ENCODE results near the gene ALKBH4.

Gene ALKBH4

DNA sequence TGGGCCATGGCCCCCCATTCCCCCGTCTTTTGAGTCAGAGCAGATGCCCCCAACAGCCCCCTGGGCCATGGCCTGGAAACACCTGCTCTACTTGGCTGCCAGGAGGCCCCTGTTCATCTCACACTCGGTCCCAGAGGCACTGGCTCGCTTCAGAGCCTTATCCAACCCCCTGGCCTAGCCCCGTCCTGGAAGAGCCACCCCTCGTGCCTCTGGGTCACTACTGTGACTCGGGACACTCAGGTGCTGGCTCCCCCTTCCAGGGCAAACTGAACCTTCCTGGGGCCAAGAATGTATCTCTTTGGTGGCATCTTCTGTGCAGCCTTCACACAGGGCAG is 7.1 kb upstream of the ALKBH4 start:
- no peak for DNase-seq (ENCODE audit: low read depth)
- TF ChIP-seq, protein P1, sequence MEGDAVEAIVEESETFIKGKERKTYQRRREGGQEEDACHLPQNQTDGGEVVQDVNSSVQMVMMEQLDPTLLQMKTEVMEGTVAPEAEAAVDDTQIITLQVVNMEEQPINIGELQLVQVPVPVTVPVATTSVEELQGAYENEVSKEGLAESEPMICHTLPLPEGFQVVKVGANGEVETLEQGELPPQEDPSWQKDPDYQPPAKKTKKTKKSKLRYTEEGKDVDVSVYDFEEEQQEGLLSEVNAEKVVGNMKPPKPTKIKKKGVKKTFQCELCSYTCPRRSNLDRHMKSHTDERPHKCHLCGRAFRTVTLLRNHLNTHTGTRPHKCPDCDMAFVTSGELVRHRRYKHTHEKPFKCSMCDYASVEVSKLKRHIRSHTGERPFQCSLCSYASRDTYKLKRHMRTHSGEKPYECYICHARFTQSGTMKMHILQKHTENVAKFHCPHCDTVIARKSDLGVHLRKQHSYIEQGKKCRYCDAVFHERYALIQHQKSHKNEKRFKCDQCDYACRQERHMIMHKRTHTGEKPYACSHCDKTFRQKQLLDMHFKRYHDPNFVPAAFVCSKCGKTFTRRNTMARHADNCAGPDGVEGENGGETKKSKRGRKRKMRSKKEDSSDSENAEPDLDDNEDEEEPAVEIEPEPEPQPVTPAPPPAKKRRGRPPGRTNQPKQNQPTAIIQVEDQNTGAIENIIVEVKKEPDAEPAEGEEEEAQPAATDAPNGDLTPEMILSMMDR (IDR thresholded peaks at IDR 0.05; ENCODE audit: control insufficient read depth, insufficient read depth, low read depth, low read length, missing control alignments) = no peak

GRCh38 chr7:102469972-102470825 is 5.5 kb upstream of the ALKBH4 start:
- TF ChIP-seq, protein P1 (IDR thresholded peaks at IDR 0.05; ENCODE audit: control insufficient read depth, insufficient read depth, low read depth, low read length, missing control alignments) = no peak
- no peak for DNase-seq (ENCODE audit: low read depth)
- no peak overlapping the region for H3K4me3 ChIP-seq (ENCODE audit: control insufficient read depth, low read depth, low read length)

More for the DNA sequence above, 7.1 kb upstream of the ALKBH4 start:
- no peak overlapping the region for H3K4me3 ChIP-seq (ENCODE audit: control insufficient read depth, low read depth, low read length)

DNA sequence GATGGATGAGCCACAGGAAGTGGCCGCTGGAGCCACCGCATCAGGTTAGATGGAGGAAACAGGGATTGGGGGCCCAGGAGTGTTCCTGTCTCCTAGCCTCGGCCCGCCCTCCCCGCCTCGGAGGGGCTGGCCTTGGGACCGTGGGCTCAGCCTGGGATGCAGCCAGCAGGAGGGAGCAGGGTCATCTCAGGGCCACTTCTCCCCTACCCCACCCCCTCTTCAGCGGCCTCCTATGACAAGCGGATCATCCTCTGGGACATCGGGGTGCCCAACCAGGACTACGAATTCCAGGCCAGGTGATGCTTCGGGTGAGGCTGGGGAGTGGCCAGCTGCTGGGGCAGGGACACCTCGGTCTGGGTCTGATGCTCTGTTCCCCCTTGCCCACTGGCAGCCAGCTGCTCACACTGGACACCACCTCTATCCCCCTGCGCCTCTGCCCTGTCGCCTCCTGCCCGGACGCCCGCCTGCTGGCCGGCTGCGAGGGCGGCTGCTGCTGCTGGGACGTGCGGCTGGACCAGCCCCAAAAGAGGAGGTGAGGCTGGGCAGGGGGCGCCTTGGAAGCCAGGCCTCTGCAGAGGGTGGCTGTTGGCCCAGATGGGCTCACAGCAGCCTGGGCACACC is 4.8 kb upstream of the ALKBH4 start:
- TF ChIP-seq, protein P1 (IDR thresholded peaks at IDR 0.05; ENCODE audit: control insufficient read depth, insufficient read depth, low read depth, low read length, missing control alignments) = no peak

DNA sequence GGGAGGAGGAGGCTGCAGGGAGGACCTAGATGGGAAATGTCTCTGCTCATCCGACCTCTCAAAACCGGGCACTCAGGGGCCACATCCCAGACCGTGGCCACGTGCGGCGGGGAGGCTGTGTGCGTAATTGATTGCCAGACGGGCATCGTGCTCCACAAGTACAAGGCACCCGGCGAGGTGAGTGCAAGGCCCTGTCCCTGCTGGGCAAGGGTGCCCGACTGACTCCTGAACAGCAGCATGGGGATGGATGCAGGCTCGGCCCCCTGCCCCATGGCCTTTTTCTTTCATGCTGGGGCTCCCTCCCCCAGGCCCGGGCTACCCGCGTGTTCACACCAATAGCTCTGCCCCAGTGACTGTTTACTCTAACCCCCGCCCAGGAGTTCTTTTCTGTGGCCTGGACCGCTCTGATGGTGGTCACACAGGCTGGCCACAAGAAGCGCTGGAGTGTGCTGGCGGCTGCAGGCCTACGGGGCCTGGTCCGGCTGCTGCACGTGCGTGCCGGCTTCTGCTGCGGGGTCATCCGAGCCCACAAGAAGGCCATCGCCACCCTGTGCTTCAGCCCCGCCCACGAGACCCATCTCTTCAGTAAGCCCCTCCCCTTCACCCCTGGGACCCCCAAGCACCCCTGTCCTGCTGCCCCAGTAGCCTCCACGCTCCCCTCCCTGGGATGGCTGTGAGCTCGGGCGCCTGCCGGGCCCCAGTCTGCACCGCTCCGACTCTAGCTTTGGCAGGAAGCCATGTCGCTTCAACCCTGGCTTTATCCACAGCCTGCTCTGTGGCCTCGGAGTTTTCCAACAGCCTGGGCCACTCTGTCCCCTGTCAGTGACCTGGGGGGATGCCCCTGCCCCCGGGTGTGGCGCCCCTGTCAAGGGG is 4.1 kb upstream of the ALKBH4 start:
- DNase-seq (ENCODE audit: low read depth) = no peak
- TF ChIP-seq, protein P1 (IDR thresholded peaks at IDR 0.05; ENCODE audit: control insufficient read depth, insufficient read depth, low read depth, low read length, missing control alignments) = no peak
- no peak overlapping the region for H3K4me3 ChIP-seq (ENCODE audit: control insufficient read depth, low read depth, low read length)

More for the DNA sequence above, 4.8 kb upstream of the ALKBH4 start:
- no peak overlapping the region for H3K4me3 ChIP-seq (ENCODE audit: control insufficient read depth, low read depth, low read length)
- no peak for DNase-seq (ENCODE audit: low read depth)

GRCh38 chr7:102467581-102468477 is 3.2 kb upstream of the ALKBH4 start:
- DNase-seq (ENCODE audit: low read depth) = no peak
- no peak overlapping the region for H3K4me3 ChIP-seq (ENCODE audit: control insufficient read depth, low read depth, low read length)
- TF ChIP-seq, protein P1 (IDR thresholded peaks at IDR 0.05; ENCODE audit: control insufficient read depth, insufficient read depth, low read depth, low read length, missing control alignments) = no peak
